Fibroblast of pulmonary artery (primary cell): ENCODE results near the gene PTPRD.

Source experiments
- DNase-seq: peaks from one replicate; pipeline ENCODE4 v3.0.0-alpha.2; 2010; ENCODE audit warnings: low read depth
- H3K4me3 ChIP-seq: replicated peaks from 2 replicates; pipeline ENCODE4 v1.5.1; 2011; ENCODE audit warnings: low read depth, mild to moderate bottlenecking, control low read depth, low read length, moderate library complexity
- TF ChIP-seq, protein P1 (sequence below): IDR thresholded peaks from 2 replicates; pipeline ENCODE4 v1.5.1; 2011; ENCODE audit warnings: mild to moderate bottlenecking, control low read depth, low read length, inconsistent platforms; ENCODE audit errors: missing control alignments

The PTPRD gene

DNA sequence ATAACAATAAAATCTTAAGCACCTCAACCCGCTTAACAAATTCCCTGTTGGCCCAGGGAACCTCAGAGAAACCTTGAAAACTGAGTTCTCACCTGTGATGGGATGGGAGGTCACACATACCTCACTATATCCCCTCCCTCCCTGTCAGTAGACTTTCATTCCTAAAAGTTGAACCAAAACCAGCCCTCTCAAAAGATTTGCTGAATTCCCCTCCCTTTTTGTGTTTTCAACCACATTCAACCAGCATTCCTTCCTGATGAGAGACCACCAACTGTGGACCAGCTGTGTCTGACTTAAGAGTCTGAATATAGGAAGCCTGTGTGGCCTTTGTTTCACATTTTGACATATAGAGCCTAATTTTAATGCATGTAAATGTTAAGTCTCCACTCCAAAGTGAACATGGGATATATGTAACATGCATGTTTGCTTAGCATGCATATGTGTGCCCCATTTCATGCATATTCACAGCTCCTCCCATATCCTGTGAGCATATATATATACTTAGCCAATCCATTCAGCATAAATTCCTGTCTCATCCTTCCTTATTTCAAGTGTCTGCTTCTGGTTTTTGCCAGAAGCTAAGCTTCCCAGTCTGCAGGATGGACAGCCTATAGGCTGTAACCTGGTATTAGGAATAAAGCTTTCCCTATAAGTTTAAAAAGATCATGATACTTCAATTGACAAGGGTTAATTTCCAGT is 604.6 kb downstream of the PTPRD start:
- no peak for DNase-seq
- no peak overlapping the region for H3K4me3 ChIP-seq
- TF ChIP-seq, protein P1, sequence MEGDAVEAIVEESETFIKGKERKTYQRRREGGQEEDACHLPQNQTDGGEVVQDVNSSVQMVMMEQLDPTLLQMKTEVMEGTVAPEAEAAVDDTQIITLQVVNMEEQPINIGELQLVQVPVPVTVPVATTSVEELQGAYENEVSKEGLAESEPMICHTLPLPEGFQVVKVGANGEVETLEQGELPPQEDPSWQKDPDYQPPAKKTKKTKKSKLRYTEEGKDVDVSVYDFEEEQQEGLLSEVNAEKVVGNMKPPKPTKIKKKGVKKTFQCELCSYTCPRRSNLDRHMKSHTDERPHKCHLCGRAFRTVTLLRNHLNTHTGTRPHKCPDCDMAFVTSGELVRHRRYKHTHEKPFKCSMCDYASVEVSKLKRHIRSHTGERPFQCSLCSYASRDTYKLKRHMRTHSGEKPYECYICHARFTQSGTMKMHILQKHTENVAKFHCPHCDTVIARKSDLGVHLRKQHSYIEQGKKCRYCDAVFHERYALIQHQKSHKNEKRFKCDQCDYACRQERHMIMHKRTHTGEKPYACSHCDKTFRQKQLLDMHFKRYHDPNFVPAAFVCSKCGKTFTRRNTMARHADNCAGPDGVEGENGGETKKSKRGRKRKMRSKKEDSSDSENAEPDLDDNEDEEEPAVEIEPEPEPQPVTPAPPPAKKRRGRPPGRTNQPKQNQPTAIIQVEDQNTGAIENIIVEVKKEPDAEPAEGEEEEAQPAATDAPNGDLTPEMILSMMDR = no peak

DNA sequence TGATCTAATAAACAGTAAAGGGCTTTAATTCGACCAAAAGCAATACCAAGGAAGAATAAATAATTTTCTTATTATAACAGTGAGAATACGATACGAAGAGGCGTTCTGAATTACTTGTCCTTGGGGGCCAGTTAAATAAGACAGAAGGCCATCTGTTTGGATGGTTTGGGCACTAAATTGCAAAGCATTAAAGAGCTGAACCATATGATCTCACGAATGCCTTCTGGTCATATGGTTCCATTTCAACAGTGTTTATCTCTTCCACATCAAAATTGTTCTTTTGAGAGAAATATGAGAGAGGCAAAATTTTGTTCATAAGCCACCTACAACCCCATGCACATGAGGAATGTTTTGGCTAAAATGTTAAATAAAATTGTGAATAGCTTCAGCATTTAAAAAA is 605.4 kb downstream of the PTPRD start:
- TF ChIP-seq, protein P1 = no peak
- no peak for DNase-seq
- H3K4me3 ChIP-seq = no peak overlapping the region

GRCh38 chr9:10005206-10005605 is 607.6 kb downstream of the PTPRD start:
- no peak overlapping the region for H3K4me3 ChIP-seq
- TF ChIP-seq, protein P1 = no peak
- DNase-seq = peak; percentile 1

DNA sequence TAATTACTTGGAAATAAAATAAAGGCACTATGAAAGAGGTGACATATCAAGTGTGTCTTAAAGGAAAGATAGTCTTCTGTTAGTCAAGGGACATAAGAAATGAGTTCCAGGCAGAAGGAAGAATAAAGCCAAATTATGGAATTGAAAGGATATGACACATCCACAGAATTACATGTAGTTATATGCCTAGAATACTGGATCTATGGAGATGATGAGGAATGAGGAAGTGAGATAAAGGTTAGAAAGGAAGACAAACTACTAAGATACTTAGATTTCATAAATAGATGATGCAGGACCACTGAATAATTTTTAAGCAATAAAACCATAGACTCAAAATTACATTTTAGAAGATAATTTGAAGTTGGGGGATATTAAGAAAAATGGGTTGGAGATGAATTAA is 609.8 kb downstream of the PTPRD start:
- TF ChIP-seq, protein P1 = no peak
- no peak overlapping the region for H3K4me3 ChIP-seq
- no peak for DNase-seq

GRCh38 chr9:10000669-10001068 is 612.1 kb downstream of the PTPRD start:
- no peak overlapping the region for H3K4me3 ChIP-seq
- no peak for DNase-seq
- TF ChIP-seq, protein P1 = no peak

- no peak overlapping the region for H3K4me3 ChIP-seq
- TF ChIP-seq, protein P1 = no peak
- no peak for DNase-seq
These were observed 614.1 kb downstream of the PTPRD start for GRCh38 chr9:9998491-9999287.
